ENCODE data around the gene CCNB1IP1.

- TF ChIP-seq GABPA (IDR thresholded peaks at IDR 0.05; ENCODE audit: borderline replicate concordance, insufficient read depth, low read length) (no peak), POLR2AphosphoS5 (IDR thresholded peaks at IDR 0.05; ENCODE audit: low read depth, low read length) (no peak)
- TF ChIP-seq, protein P1, sequence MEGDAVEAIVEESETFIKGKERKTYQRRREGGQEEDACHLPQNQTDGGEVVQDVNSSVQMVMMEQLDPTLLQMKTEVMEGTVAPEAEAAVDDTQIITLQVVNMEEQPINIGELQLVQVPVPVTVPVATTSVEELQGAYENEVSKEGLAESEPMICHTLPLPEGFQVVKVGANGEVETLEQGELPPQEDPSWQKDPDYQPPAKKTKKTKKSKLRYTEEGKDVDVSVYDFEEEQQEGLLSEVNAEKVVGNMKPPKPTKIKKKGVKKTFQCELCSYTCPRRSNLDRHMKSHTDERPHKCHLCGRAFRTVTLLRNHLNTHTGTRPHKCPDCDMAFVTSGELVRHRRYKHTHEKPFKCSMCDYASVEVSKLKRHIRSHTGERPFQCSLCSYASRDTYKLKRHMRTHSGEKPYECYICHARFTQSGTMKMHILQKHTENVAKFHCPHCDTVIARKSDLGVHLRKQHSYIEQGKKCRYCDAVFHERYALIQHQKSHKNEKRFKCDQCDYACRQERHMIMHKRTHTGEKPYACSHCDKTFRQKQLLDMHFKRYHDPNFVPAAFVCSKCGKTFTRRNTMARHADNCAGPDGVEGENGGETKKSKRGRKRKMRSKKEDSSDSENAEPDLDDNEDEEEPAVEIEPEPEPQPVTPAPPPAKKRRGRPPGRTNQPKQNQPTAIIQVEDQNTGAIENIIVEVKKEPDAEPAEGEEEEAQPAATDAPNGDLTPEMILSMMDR (IDR thresholded peaks at IDR 0.05; ENCODE audit: control extremely low read depth in 1 of 3, insufficient read depth in 1 of 3, low read depth in 1 of 3, low read length in 3 of 3): no peak
These were observed 19.1 kb downstream of the CCNB1IP1 start for GRCh38 chr14:20314026-20314425.
